A549 treated with Mapracorat at 1 μM for 4 hours (cell line): ENCODE data around the gene OSBPL9. TPM values are rescaled to one million over a fixed set of nuclear protein-coding genes. Genes with fewer than 3 reads are reported as not detected.

Source experiments
- total RNA-seq: library from RNA; stranded (reverse); fragments of 200-300 nt; extraction: Qiagen RNA extraction; gene quantifications from 5 replicates; pipeline ENCODE4 v1.2.3, GENCODE V29; 2022

Gene OSBPL9, protein sequence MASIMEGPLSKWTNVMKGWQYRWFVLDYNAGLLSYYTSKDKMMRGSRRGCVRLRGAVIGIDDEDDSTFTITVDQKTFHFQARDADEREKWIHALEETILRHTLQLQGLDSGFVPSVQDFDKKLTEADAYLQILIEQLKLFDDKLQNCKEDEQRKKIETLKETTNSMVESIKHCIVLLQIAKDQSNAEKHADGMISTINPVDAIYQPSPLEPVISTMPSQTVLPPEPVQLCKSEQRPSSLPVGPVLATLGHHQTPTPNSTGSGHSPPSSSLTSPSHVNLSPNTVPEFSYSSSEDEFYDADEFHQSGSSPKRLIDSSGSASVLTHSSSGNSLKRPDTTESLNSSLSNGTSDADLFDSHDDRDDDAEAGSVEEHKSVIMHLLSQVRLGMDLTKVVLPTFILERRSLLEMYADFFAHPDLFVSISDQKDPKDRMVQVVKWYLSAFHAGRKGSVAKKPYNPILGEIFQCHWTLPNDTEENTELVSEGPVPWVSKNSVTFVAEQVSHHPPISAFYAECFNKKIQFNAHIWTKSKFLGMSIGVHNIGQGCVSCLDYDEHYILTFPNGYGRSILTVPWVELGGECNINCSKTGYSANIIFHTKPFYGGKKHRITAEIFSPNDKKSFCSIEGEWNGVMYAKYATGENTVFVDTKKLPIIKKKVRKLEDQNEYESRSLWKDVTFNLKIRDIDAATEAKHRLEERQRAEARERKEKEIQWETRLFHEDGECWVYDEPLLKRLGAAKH
- total RNA-seq, result 33.9 to 45.8 TPM (median 40.2 TPM) in 5 replicates

DNA sequence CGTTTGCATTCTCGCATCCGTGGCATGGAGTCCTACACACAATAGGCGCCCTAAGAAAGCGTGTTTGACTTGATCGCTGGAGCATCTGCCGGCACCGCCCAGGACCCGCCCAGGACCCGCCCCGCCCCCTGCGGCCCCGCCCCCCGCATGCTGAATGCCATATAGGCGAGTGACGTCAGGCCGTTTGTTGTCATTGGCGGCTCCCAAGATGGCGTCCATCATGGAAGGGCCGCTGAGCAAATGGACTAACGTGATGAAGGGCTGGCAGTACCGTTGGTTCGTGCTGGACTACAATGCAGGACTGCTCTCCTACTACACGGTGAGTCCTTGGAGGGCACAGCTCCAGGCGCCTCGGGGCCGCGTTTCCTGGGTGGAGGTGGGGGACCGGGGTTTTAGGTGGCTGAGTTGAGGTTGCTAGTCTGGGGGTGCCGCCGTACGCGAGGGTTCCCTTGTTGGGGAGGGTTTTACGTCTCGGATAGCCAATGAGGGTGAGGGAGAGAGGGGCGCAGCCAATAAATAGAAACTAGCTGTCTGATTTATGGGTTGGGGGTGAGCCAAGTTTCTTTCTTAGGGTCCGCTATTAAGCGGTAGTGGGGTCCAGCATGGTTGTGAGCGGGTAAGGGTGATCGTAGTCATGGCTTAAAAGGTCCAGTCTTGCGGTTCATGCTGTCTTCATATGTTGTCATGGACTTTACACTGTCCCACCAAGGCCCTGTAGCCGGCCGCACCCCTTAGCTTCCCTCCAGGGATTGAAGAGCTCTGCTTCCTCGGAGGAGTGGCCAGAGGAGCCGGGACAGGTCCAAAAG, at the start of gene OSBPL9:
TSS of gene OSBPL9 (plus strand) at position 190 of the 806 bp plus-strand sequence. CDS start at position 209, 19 bp downstream.

Other genes with a start within 250 kb of the OSBPL9 start
- gene EPS15, start 97.8 kb upstream of the OSBPL9 start, total RNA-seq, result 8.8 to 13.8 TPM (median 11.9 TPM) in 5 replicates